Glomerular visceral epithelial cell (primary cell): ENCODE data around the gene CPA1.
A peak's percentile ranks its signal among the peaks of the same experiment; 100 is the strongest.
"Not testable (repeated sequence)": the region's sequence is repeated elsewhere in the genome, so short reads cannot be mapped to it uniquely, and the experiment has no call there.

Source experiments
- DNase-seq: peaks from one replicate; pipeline ENCODE4 v3.0.0-alpha.2; 2016; ENCODE audit errors: extremely low spot score

CPA1 gene

GRCh38 chr7:130372402-130373165 is 7.7 kb upstream of the CPA1 start:
- DNase-seq = no peak

GRCh38 chr7:130374507-130374906 is 5.8 kb upstream of the CPA1 start:
- no peak for DNase-seq

DNA sequence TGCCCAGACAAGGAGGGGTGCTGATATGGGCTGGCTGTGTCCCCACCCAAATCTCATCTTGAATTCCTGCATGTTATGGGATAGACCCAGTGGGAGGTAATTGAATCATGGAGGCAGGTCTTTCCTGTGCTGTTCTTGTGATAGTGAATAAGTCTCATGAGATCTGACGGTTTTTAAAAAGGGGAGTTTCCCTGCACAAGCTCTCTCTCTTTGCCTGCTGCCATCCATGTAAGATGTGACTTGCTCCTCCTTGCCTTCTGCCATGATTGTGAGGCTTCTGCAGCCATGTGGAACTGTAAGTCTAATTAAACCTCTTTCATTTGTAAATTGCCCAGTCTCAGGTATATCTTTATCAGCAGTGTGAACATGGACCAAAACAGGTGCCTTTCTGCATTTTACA is 3.8 kb upstream of the CPA1 start:
- DNase-seq = not testable (repeated sequence)

- DNase-seq = no peak
Measured at GRCh38 chr7:130377178-130377577, 3.1 kb upstream of the CPA1 start.

GRCh38 chr7:130379019-130379418 is 1.3 kb upstream of the CPA1 start:
- no peak for DNase-seq

DNA sequence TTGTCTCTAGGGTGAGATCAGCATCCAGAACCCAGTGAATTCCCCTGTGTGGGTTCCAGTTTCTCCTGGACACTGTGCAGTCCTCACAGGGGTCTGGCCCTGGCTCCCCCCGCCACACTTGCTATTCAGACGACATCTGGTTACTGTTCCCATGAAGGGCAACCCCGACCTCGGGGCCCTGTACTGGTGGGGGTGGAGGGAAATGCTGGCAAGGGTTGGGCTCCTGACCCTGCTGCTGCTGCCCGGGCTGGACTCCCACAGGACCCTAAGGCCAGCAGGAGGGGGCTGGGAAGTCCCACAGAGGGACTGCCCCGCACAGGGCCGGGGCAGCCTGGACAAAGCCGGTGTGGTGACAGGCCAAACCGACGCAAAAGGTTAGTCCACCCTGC is 768 bp upstream of the CPA1 start:
- DNase-seq = no peak

DNA sequence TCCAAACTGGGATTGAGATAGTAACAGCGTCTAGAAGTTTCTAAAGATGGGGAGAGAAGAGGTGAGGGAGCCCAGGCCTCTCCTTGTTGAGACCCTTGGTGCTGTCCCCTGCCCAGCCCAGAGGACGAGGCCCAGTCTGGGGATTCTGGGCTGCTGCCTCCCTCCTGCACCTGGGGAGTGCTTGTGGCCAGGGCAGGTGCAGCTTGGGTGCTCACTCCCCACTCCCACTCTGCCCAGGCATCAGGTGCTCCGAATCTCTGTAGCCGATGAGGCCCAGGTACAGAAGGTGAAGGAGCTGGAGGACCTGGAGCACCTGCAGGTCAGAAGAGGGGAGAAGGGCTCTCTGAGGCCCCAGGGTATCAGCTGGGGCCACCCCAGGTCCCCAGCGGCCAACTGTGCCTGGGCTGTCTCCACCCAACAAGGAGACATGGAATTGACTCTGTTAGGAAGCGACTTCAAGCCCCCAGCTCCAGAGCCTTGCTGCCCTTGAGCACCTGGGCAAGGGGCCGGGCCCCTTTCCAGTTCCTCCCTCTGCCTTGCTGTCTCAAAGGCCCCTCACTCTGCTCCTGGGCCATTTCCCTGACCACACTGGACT is 664 bp downstream of the CPA1 start:
- DNase-seq = no peak

DNA sequence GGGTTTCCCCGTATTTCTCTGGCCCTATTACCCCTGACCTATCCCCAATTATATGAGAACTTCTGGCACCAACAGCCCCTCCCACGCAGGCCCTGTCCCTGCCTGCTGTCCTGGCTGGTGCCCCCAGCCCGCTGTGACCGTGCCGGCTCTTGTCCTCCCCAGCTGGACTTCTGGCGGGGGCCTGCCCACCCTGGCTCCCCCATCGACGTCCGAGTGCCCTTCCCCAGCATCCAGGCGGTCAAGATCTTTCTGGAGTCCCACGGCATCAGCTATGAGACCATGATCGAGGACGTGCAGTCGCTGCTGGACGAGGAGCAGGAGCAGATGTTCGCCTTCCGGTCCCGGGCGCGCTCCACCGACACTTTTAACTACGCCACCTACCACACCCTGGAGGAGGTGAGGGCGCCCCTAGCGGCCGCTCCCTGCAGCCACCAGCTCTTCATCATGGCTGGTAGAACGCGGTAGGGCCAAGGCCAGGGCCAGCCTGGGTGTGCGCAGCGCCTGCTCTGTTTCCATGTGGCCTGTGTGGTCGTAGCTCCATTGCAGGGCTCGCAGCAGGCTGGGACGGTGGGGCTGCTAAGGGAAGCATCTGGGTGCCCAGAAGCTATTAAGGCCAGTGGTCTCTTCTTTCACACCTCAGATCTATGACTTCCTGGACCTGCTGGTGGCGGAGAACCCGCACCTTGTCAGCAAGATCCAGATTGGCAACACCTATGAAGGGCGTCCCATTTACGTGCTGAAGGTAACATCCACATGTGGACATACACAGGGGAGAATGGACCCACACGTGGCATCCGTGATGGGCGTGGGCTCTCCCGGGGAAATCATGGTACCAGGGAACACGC is 1.4 kb downstream of the CPA1 start:
- no peak for DNase-seq

GRCh38 chr7:130383187-130383980 is 3.1 kb downstream of the CPA1 start:
- no peak for DNase-seq

GRCh38 chr7:130384371-130384801 is 4.1 kb downstream of the CPA1 start:
- no peak for DNase-seq

DNA sequence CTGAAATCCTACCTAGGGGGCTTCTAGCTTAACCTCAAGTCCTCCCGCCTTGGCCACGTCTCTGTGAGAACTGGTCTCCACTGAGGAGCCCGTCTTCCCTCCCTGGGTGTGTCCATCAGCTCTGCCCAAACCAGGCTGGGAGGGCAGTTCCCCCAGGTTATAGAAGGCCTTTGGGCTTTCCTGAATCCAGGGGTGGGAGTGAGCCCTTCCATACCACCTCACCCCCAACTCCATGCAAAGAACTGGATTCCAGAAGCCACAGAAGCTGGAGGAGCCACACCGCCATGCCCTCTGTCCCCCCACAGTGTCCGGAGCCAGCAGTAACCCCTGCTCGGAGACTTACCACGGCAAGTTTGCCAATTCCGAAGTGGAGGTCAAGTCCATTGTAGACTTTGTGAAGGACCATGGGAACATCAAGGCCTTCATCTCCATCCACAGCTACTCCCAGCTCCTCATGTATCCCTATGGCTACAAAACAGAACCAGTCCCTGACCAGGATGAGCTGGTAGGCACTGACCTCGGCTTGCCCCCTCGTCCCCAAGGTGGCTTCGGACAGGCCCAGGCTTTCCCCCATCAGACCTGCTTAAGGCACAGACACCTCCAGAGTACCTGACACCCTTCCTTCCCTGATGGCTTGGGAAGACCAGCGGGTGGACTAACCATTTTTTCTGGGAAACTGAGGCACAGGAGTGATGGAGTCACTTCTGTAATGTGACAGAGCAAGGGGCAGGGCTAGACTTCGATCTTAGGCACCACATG is 4.7 kb downstream of the CPA1 start:
- DNase-seq = no peak

GRCh38 chr7:130385600-130386066 is 5.3 kb downstream of the CPA1 start:
- DNase-seq = no peak

DNA sequence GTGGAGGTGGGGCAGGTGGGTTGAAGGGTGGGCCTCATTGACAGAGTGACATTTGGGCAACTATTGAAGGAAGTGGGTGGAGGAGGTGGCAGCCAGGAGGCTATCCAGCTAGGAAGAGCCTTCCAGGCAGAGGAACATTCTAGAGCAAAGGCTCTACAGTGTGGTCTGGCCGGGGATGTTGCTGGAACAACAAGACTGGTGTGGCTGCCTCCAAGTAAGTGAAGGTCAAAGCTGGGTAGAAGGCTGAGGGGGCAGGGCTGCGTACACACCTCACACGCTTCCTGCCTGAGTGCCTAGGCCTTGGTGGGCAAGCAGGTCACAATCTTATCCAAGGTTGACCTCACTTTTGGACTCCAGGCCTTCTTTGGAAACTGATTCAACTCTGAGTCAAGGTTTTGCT is 6.6 kb downstream of the CPA1 start:
- DNase-seq = no peak

GRCh38 chr7:130387306-130387627 is 7.0 kb downstream of the CPA1 start:
- no peak for DNase-seq

DNA sequence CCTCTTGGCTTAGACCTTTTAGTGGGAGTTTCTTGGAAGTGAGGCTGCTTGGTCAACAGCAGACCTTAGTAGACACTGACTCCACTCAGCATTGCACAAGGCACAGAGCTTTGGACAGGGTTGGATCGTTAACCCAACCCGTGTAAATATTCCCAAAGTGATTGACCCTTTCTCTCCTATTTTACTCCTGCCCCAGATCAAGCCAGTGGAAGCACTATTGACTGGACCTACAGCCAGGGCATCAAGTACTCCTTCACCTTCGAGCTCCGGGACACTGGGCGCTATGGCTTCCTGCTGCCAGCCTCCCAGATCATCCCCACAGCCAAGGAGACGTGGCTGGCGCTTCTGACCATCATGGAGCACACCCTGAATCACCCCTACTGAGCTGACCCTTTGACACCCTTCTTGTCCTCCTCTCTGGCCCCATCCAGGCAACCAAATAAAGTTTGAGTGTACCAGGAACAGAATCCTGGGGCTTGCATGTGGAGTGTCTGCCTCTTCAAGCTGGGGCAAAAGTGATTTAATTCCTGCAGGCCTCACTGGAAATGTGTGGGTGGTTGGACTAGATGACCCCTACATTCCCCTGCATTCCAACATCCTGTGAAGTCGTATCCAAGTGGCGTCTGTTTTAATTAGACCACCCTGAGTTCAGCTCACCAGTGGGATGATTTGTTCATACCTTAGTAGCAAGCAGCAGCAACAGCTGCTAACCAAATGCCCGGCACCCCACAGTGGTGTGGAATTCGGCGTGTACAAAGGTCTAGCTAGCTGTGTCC is 7.5 kb downstream of the CPA1 start:
- peak; percentile 11 for DNase-seq

- no peak for DNase-seq
Measured at GRCh38 chr7:130388671-130389070, 8.4 kb downstream of the CPA1 start.

DNA sequence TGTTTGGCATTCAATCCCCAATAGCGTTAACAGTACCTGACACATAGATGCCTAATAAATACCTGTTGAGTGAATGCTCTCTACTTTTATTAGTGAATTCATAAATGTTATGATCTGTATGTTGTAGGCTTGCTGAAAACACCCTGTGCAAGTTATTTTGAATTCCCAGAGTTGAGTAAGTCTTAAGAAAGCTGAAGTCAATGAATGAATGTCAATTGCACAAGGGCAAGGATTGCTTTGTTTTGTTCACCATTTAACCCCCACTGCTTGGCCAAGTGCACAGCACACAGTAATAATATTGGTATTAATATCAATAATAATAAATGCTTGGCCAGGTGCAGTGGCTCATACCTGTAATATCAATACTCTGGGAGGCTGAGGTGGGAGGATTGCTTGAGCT is 10.2 kb downstream of the CPA1 start:
- DNase-seq = no peak

DNA sequence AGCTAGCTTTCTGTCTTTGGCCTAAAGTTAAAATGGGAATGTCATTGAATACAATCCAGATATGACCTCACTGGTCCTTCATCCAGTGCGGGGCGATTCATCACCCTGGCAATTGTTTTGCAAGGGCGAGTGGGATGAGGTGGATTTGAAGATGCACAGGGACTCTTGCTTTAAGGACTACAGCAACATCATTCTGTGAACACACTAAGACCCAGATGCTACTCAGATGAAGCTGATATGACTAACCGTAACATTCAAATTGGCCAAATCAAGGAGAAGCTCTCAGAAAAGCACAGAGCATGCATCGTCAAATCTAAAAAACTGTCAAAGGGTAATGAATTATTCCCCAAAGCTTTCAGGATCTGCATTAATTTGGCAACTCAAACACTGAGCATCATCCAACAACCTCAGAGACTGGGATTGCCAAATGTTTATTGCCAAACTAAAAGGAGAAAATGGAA is 12.8 kb downstream of the CPA1 start:
- DNase-seq = no peak

DNA sequence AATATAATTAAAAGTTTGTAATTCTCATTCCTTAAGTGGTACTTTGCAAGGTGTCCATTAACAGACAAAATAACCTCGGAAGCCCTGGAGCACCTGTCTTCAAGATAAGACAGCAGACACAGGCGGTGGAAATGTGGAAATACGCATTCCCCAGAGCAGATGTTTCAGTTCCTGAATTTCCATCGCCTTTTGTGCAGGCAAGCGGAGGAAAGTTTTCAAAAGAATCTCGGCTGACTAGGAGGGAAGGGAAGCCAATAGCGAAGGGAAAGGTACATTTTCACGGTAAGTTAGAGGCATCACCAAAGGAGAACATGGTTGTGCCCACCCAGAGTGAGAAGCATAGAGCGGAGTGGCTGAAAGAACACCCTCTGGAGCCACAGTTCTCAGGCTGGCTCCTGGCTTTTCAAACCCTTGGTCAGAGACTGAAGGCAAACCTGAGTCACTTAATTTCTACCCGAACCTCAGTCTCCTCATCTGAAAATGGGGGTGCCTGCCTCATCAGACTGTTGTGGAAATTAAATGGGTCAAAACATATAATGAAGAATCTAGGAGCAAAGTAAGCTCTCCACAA is 13.6 kb downstream of the CPA1 start:
- no peak for DNase-seq
